HG03457 (cell line): ENCODE data around the gene COLQ.
"Not testable (repeated sequence)": the region's sequence is repeated elsewhere in the genome, so short reads cannot be mapped to it uniquely, and the experiment has no call there.

Experiments
- ATAC-seq: cut with Tn5 transposase; IDR thresholded peaks from one replicate; pipeline ENCODE4 v1.9.1; 2021; ENCODE audit warnings: moderate number of reproducible peaks; ENCODE audit not compliant: unreplicated experiment

COLQ gene

GRCh38 chr3:15493436-15493835 is 28.1 kb downstream of the COLQ start:
- ATAC-seq: no peak

GRCh38 chr3:15492847-15493360 is 28.6 kb downstream of the COLQ start:
- no peak for ATAC-seq

- ATAC-seq: no peak
Observed at GRCh38 chr3:15491143-15491542, 30.4 kb downstream of the COLQ start.

- no peak for ATAC-seq
Observed at GRCh38 chr3:15490158-15490557, 31.3 kb downstream of the COLQ start.

GRCh38 chr3:15488002-15488401 is 33.5 kb downstream of the COLQ start:
- ATAC-seq: no peak

- no peak for ATAC-seq
Observed at GRCh38 chr3:15486979-15487378, 34.5 kb downstream of the COLQ start.

- no peak for ATAC-seq
Observed at GRCh38 chr3:15486020-15486419, 35.5 kb downstream of the COLQ start.

GRCh38 chr3:15484551-15484950 is 37.0 kb downstream of the COLQ start:
- ATAC-seq: not testable (repeated sequence)

- ATAC-seq: no peak
Observed at GRCh38 chr3:15479400-15480224, 41.9 kb downstream of the COLQ start.

- ATAC-seq: no peak
Observed at GRCh38 chr3:15478640-15478979, 42.9 kb downstream of the COLQ start.

- no peak for ATAC-seq
Observed at GRCh38 chr3:15477951-15478639, 43.4 kb downstream of the COLQ start.

GRCh38 chr3:15476378-15476777 is 45.1 kb downstream of the COLQ start:
- ATAC-seq: no peak

GRCh38 chr3:15475161-15475560 is 46.3 kb downstream of the COLQ start:
- ATAC-seq: no peak

GRCh38 chr3:15471861-15472260 is 49.6 kb downstream of the COLQ start:
- ATAC-seq: no peak

- ATAC-seq: no peak
Observed at GRCh38 chr3:15470849-15471248, 50.7 kb downstream of the COLQ start.

- ATAC-seq: no peak
Observed at GRCh38 chr3:15470261-15470660, 51.2 kb downstream of the COLQ start.

GRCh38 chr3:15467227-15468181 is 54.0 kb downstream of the COLQ start:
- ATAC-seq: no peak

GRCh38 chr3:15465876-15466585 is 55.5 kb downstream of the COLQ start:
- ATAC-seq: no peak

- ATAC-seq: no peak
Observed at GRCh38 chr3:15462451-15462850, 59.1 kb downstream of the COLQ start.

GRCh38 chr3:15460891-15461531 is 60.5 kb downstream of the COLQ start:
- no peak for ATAC-seq
